Activated naive CD4-positive, alpha-beta T cell treated with anti-CD3 and anti-CD28 coated beads, Interleukin-2, amount 50 U/mL, for 24 hours (primary cell): Measurements from ENCODE around the gene ULK2.
"Not testable (repeated sequence)": the region's sequence is repeated elsewhere in the genome, so short reads cannot be mapped to it uniquely, and the experiment has no call there.

ENCODE experiments used
- H3K27ac Mint-ChIP-seq: one replicate; pipeline ENCODE4 v1.8.0; 2021; ENCODE audit warnings: mild to moderate bottlenecking, mixed read lengths
- H3K27me3 Mint-ChIP-seq: one replicate; pipeline ENCODE4 v1.8.0; 2021; ENCODE audit warnings: mixed read lengths
- H3K36me3 Mint-ChIP-seq: one replicate; pipeline ENCODE4 v1.8.0; 2021; ENCODE audit warnings: mixed read lengths
- H3K4me1 Mint-ChIP-seq: one replicate; pipeline ENCODE4 v1.8.0; 2021; ENCODE audit warnings: mixed read lengths
- H3K4me3 Mint-ChIP-seq: one replicate; pipeline ENCODE4 v1.8.0; 2021; ENCODE audit warnings: mild to moderate bottlenecking, mixed read lengths
- H3K9me3 Mint-ChIP-seq: one replicate; pipeline ENCODE4 v1.8.0; 2021; ENCODE audit warnings: mixed read lengths

Gene ULK2

GRCh38 chr17:19880393-19880792, 12.7 kb upstream of the ULK2 start:
- peaks cover 48% of the 10 kb centered on the region for H3K4me1 Mint-ChIP-seq
- no peaks in the 10 kb centered on the region for H3K9me3 Mint-ChIP-seq
- no peaks in the 10 kb centered on the region for H3K27me3 Mint-ChIP-seq
- H3K27ac Mint-ChIP-seq = peak overlapping the region; percentile 59
- H3K4me3 Mint-ChIP-seq = no peak overlapping the region
- no peaks in the 10 kb centered on the region for H3K36me3 Mint-ChIP-seq

- H3K27me3 Mint-ChIP-seq = no peaks in the 10 kb centered on the region
- H3K4me1 Mint-ChIP-seq = peaks cover 61% of the 10 kb centered on the region
- H3K9me3 Mint-ChIP-seq = no peaks in the 10 kb centered on the region
- no peaks in the 10 kb centered on the region for H3K36me3 Mint-ChIP-seq
- H3K4me3 Mint-ChIP-seq = peak overlapping the region; percentile 36
- peak overlapping the region; percentile 23 for H3K27ac Mint-ChIP-seq
Measured at GRCh38 chr17:19877364-19877945, 9.7 kb upstream of the ULK2 start.

- peaks cover 64% of the 10 kb centered on the region for H3K4me1 Mint-ChIP-seq
- peak overlapping the region; percentile 31 for H3K4me3 Mint-ChIP-seq
- no peaks in the 10 kb centered on the region for H3K9me3 Mint-ChIP-seq
- peak overlapping the region; percentile 94 for H3K27ac Mint-ChIP-seq
- no peaks in the 10 kb centered on the region for H3K36me3 Mint-ChIP-seq
- H3K27me3 Mint-ChIP-seq = no peaks in the 10 kb centered on the region
Measured at GRCh38 chr17:19876529-19877161, 8.9 kb upstream of the ULK2 start.

GRCh38 chr17:19874256-19874655, 6.5 kb upstream of the ULK2 start:
- Mint-ChIP-seq H3K4me1 (peaks cover 70% of the 10 kb centered on the region), H3K36me3 (no peaks in the 10 kb centered on the region), H3K4me3 (no peak overlapping the region), H3K9me3 (no peaks in the 10 kb centered on the region), H3K27me3 (no peaks in the 10 kb centered on the region), H3K27ac (no peak overlapping the region)

GRCh38 chr17:19873346-19873745, 5.6 kb upstream of the ULK2 start:
- Mint-ChIP-seq H3K36me3 (no peaks in the 10 kb centered on the region), H3K4me1 (peaks cover 66% of the 10 kb centered on the region), H3K4me3 (no peak overlapping the region), H3K27me3 (no peaks in the 10 kb centered on the region), H3K27ac (no peak overlapping the region), H3K9me3 (no peaks in the 10 kb centered on the region)

- peaks cover 43% of the 10 kb centered on the region for H3K4me1 Mint-ChIP-seq
- no peaks in the 10 kb centered on the region for H3K36me3 Mint-ChIP-seq
- peak overlapping the region; percentile 79 for H3K4me3 Mint-ChIP-seq
- no peaks in the 10 kb centered on the region for H3K27me3 Mint-ChIP-seq
- no peaks in the 10 kb centered on the region for H3K9me3 Mint-ChIP-seq
- H3K27ac Mint-ChIP-seq = no peak overlapping the region
Measured at GRCh38 chr17:19868079-19868395, 301 bp upstream of the ULK2 start.

- H3K27me3 Mint-ChIP-seq = no peaks in the 10 kb centered on the region
- no peaks in the 10 kb centered on the region for H3K9me3 Mint-ChIP-seq
- peak overlapping the region; percentile 46 for H3K27ac Mint-ChIP-seq
- peaks cover 41% of the 10 kb centered on the region for H3K4me1 Mint-ChIP-seq
- no peaks in the 10 kb centered on the region for H3K36me3 Mint-ChIP-seq
- H3K4me3 Mint-ChIP-seq = peak overlapping the region; percentile 83
Measured at GRCh38 chr17:19867079-19867328, 732 bp downstream of the ULK2 start.

GRCh38 chr17:19865021-19865420, 2.7 kb downstream of the ULK2 start:
- Mint-ChIP-seq H3K27ac (no peak overlapping the region), H3K4me3 (peak overlapping the region; percentile 47), H3K36me3 (no peaks in the 10 kb centered on the region), H3K4me1 (peaks cover 26% of the 10 kb centered on the region), H3K9me3 (no peaks in the 10 kb centered on the region), H3K27me3 (no peaks in the 10 kb centered on the region)

- not testable (repeated sequence) for H3K27ac Mint-ChIP-seq, H3K4me1 Mint-ChIP-seq, H3K9me3 Mint-ChIP-seq, H3K4me3 Mint-ChIP-seq, H3K36me3 Mint-ChIP-seq, H3K27me3 Mint-ChIP-seq
Measured at GRCh38 chr17:19860647-19861177, 7.0 kb downstream of the ULK2 start.

- Mint-ChIP-seq H3K36me3 (peaks cover 5% of the 10 kb centered on the region), H3K9me3 (no peaks in the 10 kb centered on the region), H3K4me1 (no peaks in the 10 kb centered on the region), H3K27ac (no peak overlapping the region), H3K27me3 (no peaks in the 10 kb centered on the region), H3K4me3 (no peak overlapping the region)
Measured at GRCh38 chr17:19857640-19858039, 10.1 kb downstream of the ULK2 start.

GRCh38 chr17:19833914-19834313, 33.8 kb downstream of the ULK2 start:
- no peak overlapping the region for H3K4me3 Mint-ChIP-seq
- H3K27me3 Mint-ChIP-seq = no peaks in the 10 kb centered on the region
- H3K9me3 Mint-ChIP-seq = no peaks in the 10 kb centered on the region
- H3K36me3 Mint-ChIP-seq = peaks cover 25% of the 10 kb centered on the region
- peaks cover 12% of the 10 kb centered on the region for H3K4me1 Mint-ChIP-seq
- no peak overlapping the region for H3K27ac Mint-ChIP-seq

GRCh38 chr17:19830061-19830460, 37.7 kb downstream of the ULK2 start:
- no peaks in the 10 kb centered on the region for H3K27me3 Mint-ChIP-seq
- no peaks in the 10 kb centered on the region for H3K9me3 Mint-ChIP-seq
- H3K4me3 Mint-ChIP-seq = no peak overlapping the region
- peaks cover 28% of the 10 kb centered on the region for H3K36me3 Mint-ChIP-seq
- H3K4me1 Mint-ChIP-seq = peaks cover 12% of the 10 kb centered on the region
- no peak overlapping the region for H3K27ac Mint-ChIP-seq

GRCh38 chr17:19812407-19812806, 55.3 kb downstream of the ULK2 start:
- H3K4me1 Mint-ChIP-seq = no peaks in the 10 kb centered on the region
- no peaks in the 10 kb centered on the region for H3K27me3 Mint-ChIP-seq
- H3K27ac Mint-ChIP-seq = no peak overlapping the region
- no peak overlapping the region for H3K4me3 Mint-ChIP-seq
- no peaks in the 10 kb centered on the region for H3K9me3 Mint-ChIP-seq
- H3K36me3 Mint-ChIP-seq = peaks cover 8% of the 10 kb centered on the region

GRCh38 chr17:19805006-19805405, 62.7 kb downstream of the ULK2 start:
- H3K27me3 Mint-ChIP-seq = no peaks in the 10 kb centered on the region
- H3K4me1 Mint-ChIP-seq = peaks cover 31% of the 10 kb centered on the region
- no peak overlapping the region for H3K4me3 Mint-ChIP-seq
- H3K36me3 Mint-ChIP-seq = peaks cover 9% of the 10 kb centered on the region
- H3K27ac Mint-ChIP-seq = no peak overlapping the region
- no peaks in the 10 kb centered on the region for H3K9me3 Mint-ChIP-seq

- Mint-ChIP-seq H3K9me3 (no peaks in the 10 kb centered on the region), H3K36me3 (peaks cover 24% of the 10 kb centered on the region), H3K27ac (peak overlapping the region; percentile 14), H3K4me3 (no peak overlapping the region), H3K27me3 (no peaks in the 10 kb centered on the region), H3K4me1 (peaks cover 24% of the 10 kb centered on the region)
Measured at GRCh38 chr17:19800571-19800970, 67.2 kb downstream of the ULK2 start.

- H3K4me1 Mint-ChIP-seq = peaks cover 17% of the 10 kb centered on the region
- H3K9me3 Mint-ChIP-seq = no peaks in the 10 kb centered on the region
- H3K4me3 Mint-ChIP-seq = no peak overlapping the region
- peaks cover 25% of the 10 kb centered on the region for H3K36me3 Mint-ChIP-seq
- H3K27me3 Mint-ChIP-seq = no peaks in the 10 kb centered on the region
- H3K27ac Mint-ChIP-seq = no peak overlapping the region
Measured at GRCh38 chr17:19799796-19800195, 67.9 kb downstream of the ULK2 start.

- H3K27ac Mint-ChIP-seq = no peak overlapping the region
- H3K4me1 Mint-ChIP-seq = peaks cover 20% of the 10 kb centered on the region
- no peaks in the 10 kb centered on the region for H3K27me3 Mint-ChIP-seq
- no peaks in the 10 kb centered on the region for H3K9me3 Mint-ChIP-seq
- no peak overlapping the region for H3K4me3 Mint-ChIP-seq
- H3K36me3 Mint-ChIP-seq = peaks cover 54% of the 10 kb centered on the region
Measured at GRCh38 chr17:19796457-19796856, 71.3 kb downstream of the ULK2 start.
